HCEC 1CT (cell line): ENCODE results near the gene ABLIM1.

Source experiments
- DNase-seq: peaks from one replicate; pipeline ENCODE4 v3.0.0-alpha.2; 2017

Gene ABLIM1

DNA sequence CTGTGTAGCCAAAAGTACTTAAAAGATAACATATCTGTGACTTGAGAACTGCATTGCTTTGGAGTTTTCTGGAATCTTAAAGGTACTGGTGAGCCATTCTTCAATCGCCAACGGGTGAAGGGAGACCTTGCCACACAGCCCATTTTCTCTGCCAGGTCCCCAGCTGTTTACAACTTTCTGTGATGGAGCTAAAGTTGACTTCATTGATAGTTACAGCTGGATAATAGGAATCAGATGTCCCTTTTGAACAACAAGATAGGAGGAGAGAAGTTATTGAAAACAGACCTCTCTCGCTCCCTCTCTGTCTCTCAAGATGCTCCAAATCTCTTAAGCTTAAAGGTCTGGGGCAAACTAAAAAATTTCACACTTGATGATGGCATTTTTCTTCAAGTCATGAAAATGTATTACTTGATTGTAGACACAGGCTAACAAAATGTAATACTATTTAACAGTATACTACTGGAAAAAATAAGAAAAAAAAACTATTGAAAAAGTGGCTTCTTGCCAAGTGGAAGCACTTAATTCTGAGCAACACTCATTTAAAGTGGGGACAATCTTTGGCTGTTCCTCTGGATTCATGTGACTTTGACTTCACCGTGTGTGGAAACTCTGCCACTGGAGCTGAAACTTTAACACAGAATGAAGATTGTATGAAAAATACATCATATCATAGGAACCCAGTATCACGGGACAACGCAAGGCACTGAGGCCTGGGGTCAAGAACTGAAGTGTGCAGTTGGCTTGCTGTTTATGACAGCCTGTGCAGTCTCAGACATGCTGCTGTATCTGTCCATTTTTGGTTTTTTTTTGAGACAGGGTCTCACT is 175.4 kb downstream of the ABLIM1 start:
- DNase-seq, result no peak

DNA sequence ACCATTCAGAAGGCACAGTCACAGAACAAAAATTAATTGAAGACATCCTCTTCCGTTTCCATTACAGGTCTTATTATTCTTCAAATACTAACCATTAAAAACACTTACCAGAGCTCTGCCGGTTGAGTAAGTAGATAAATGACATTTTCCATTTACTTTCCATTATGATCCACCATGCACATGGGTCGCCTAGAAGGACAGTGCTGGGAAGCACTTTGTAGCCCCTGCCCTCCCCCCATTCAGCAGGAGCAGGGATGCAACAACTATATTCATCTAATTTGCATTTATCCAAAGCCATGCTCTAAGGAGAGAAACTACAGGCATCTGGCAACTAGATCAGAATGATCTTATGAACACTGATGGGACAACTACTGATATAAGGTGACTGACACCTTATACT is 177.0 kb downstream of the ABLIM1 start:
- DNase-seq, result no peak

DNA sequence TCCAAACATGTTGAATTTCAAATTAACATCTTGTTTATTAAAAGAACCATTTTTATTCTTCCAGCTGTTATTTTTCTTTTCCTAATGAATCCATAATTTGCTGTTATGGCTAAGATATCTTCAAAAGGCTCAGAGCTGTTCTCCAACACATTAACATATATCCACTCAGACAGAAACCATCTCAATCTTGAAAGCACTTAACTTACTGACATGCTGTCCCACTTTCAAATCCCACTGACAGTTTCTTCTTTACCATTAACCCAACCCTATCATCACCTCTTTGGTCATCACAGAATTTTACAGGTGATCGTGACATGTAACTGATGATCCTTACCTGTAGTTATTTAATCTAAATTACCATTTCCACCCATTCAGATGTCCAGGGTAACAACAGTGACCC is 178.2 kb downstream of the ABLIM1 start:
- DNase-seq, result no peak

DNA sequence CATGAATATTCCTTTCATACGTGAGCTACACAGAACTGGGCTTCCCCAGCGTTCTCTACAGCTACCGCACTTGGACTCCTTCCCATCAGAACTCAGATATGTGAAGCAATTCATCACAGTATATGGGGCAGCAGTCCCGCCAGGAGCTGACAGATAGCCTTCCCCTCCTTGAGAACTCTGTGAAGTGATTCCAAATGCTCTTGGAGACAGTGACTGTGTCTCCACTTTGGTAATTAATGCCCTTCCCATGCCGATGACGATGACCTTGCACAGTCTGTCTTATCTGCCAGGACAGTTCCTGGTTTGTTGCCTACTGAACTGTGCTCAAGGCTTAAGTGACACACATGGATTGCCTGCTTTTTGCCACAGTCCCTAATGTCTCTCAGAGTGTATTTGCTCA is 178.8 kb downstream of the ABLIM1 start:
- no peak for DNase-seq

DNA sequence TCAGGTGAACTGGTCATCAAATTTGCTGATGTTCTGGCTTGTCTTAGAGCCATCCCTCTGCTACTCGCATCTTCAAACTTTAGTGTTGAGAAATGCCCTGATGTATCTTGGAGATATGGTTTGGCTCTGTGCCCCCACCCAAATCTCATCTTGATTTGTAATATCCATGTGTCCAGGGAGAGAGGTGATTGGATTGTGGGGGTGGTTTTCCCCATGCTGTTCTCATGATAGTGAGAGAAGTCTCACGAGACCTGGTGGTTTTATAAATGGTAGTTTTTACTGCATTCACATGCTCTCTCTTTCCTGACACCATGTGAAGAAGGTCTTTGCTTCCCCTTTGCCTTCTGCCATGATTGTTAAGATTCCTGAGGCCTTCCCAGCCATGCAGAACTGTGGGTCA is 179.8 kb downstream of the ABLIM1 start:
- no peak for DNase-seq

DNA sequence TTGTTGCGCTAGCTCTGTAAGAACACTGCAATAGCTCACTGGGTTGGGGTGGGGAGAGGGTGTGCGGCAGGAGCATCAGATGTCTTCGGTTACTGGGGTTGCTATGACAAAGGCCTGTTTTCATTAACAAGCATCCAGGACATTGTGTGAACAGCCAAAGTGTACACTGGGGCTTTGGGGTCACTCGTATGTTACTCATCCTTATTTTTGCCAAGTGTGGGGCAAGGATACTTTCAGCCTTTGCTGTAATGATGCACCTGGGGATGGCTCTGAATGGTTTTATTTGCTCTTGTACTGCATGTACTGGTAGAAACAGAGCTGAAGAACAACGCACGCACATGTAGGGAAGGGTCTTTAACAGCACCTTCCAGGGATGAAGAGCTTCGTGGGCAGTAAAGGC is 180.8 kb downstream of the ABLIM1 start:
- no peak for DNase-seq

DNA sequence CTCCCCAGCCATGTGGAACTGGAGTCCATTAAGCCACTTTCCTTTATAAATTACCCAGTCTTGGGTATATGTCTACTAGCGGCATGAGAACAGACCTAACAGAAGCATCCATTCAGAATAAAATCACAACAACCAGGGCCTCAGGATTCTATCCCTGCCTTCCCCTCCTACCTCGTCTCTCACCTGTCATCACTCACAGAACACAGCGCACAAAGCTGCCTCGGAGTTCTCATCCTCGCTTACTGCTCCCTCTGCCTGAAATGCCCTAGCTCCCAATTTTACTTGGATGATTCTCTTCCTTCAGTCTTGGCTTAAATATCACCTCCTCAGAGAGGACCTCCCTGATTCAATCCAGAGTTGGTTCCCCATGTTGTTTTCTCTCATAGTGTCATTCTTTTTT is 183.1 kb downstream of the ABLIM1 start:
- DNase-seq, result no peak

DNA sequence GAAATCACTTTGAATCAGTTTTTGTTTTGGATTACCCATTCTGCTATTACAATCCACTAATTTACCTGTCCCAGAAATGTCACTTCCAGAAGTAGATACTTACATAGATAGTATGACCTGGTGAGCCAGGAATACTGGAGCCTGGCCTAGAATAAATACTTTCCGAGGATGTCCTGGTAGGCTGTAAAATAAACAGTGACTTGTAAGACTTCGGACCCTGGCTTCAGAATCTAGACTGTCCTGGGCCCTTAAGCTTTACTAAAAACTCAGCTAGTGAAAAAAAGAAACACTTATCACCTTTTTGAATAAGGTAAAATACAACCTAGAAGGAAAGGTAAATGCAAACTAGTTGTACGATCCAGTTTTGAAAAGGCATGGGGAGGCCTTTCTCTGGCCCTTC is 184.3 kb downstream of the ABLIM1 start:
- DNase-seq, result no peak

DNA sequence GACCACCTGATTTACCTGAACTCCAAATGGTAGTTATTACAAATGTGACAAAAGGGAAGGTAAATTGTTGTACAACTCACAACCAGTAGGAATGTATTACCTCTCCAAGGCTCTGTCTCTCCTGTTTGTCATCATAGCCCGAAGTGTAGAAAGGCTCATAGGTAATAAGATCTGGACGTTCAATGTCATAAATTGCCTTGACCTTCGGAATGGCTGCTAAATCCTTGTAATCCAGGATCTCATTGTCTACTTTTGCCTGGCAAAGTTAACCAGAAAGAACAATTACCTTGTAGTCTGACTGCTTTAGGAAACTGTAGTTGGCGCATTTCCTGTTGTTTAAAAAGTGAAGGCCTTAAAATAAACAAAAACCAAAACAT is 185.2 kb downstream of the ABLIM1 start:
- DNase-seq, result no peak

DNA sequence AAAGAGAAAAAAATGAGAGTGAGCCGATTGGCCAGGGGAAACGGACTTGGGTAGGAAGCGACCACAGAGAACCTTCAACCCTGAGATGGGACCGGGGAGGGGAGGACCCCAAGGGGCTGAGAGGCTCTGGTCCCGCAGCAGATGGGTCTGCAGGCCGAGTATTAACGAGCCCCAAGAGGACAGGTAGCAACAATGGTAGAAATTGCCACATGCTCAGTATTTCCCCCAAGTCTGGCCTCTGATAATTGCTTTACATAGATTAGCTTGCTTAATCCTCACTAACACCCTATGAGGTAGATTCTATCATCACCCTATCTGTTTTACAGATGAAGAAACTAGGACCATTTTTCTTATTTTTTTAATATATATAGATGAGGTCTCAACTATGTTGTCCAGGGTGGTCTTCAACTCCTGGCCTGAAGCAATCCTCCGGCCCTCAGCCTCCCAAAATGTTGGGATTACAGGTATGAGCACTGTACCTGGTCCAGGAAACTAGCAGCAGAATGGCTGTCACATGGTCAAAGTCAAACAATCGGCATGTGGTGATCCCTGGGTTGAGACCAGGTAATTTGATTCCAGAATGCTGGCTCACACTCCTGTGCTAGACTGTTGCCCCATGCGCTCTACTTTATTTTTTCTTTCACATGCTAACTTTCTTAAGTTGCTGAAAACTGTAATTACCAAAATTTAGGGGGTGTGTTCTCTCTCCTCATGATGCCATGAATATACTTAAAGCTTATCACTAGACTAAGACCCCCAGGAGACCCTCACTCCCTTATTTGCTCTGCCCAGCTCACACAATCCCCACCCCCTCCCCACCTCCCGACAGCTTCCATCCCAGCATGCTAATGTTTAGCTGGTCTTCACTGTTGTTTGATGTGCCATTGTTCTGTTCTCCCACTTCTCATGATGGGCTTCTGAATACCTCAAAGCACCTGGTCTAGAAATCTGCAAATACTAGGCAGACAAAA is 185.9 kb downstream of the ABLIM1 start:
- DNase-seq, result no peak

DNA sequence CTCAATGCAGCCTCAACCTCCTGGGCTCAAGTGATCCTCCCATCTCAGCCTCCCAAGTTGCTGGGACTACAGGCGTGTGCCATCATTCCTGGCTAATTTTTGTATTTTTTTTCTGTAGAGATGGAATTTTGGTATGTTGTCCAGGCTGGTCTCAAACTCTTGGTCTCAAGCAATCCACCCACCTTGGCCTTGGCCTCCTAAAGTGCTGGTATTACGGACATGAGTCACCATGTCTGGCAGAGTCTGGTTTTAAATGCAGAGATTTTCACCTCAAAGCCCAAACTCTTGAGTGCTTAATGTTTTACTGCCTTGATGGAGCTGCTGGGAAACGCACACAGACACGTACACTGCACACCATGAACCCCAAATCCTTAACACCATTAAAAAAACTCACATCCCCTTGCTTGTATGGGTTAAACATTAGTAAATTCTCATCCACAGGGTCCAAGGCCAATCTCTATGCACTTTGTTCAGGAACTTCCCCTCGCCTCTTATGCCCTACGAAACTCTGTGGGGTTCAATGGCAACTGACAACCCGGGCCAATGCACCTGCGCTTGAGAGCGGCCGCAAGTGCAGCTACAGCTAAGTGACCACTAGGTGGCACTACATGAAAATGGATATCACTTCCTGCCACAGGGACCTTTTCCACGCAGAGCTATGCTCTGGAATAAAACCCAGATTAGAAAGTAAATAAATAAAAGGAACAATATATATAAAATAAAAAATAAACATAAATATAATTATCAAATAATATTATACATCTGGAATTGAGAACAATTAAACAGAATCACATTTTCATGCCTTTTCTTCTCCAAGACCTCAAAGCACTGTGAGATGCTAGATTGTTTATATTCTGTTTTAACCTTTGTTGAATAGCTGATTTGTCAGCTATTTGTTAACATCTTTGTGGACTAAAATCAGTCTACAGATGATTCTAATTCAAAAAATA is 186.8 kb downstream of the ABLIM1 start:
- peak; percentile 50 for DNase-seq

DNA sequence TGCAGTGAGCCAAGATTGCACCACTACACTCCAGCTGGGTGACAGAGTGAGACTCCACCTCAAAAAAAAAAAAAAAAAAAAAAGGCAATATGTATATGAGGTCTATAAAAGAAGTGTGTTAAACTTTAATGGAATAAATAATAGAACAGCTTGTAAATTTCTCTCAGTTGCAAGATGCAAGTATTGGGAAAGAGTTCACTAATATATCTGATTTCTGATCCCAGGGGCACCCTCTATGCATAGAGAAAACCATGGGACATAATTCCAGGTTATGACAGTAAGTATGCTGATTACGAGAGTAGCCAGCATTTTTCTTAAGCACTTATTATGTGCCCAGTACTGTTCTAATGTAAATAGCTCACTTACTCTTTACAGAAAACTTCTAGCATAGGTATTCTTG is 187.7 kb downstream of the ABLIM1 start:
- DNase-seq, result no peak

DNA sequence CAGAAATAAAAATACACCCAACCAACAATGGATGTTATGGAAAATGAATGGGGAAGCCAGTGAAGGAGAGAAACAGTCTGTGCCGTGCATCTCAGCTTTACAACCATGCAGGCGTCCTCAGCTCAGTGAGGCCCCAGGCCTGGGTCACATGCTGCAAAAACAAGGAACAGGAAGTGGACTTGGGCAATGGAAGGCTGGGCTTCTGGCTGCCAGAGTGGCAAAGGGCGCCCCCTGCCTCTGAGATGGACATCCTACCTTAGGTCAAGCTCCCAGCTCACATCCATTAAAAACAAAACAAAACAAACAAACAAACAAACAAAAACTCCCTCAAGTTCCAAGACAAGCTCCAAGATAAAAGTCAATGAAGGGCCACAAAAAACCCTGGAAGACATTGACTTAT is 199.1 kb downstream of the ABLIM1 start:
- no peak for DNase-seq

DNA sequence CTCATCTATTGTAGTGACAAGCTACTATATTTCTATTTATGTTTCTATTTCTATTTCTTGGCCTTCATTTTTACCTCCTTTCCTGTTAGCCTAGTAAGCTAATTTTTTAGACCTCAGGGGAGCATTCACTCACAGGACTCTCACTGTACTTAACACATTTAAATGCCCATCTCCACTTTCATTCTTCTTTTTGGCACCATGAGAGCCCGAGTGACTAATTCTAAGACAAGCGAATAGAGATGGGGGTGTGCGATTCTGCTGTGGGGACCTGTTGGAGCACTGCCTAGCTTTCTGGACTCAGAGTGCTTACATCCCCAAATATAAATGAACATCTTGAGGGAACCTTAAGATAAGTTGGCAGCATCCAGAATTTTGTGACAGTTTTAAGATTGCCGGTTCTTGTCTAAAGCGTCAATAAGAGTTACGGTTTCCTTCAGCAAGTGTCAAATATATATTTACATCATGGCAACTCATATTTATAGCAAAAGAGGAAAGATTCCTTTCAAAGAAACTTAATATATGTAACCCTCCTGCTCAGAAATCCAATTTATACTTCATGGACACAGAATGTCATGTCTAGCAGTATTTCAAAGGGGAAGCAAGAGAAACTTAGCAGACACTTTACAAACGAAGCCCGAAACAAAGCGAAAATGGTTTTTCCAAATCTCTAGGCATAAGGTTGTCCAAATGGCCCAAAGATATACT is 199.7 kb downstream of the ABLIM1 start:
- DNase-seq, result no peak

DNA sequence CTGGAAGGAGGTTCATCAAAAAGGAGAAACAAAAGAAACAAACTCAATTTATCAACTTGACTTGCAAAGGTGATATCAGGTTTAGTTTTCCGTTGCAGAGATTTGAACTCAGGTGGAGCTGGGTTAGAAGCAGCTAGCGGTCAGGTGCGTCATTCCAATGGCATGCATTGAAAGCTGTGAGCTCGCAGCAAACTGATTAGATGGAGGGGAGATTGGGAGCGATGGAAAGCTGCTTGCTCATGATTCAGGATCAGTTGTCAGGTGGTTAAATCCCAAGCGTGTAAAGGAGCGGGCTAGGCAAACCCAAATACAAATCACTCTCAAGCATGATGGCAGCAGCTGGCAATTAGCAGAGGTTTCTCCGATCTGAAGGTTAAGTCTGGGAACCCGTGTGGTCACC is 204.5 kb downstream of the ABLIM1 start:
- DNase-seq, result no peak

DNA sequence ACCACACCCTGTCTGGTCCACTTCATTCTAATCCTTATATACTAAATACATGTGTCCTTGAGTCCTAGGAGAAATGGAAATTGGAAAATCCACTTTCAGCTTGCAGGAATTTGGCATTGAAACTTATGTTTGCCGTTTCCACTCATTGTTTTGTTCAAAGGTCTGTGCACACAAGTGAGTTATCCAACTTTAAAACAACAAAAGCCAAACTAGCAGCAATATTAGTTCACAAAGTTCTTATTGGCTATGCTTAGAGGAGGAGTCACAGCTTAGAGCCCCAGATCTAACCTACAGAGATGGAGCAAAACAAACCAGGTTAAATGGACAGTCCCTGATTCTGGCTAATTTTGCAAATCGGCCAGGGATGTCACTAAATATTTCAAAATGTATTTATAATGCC is 209.2 kb downstream of the ABLIM1 start:
- DNase-seq, result no peak

DNA sequence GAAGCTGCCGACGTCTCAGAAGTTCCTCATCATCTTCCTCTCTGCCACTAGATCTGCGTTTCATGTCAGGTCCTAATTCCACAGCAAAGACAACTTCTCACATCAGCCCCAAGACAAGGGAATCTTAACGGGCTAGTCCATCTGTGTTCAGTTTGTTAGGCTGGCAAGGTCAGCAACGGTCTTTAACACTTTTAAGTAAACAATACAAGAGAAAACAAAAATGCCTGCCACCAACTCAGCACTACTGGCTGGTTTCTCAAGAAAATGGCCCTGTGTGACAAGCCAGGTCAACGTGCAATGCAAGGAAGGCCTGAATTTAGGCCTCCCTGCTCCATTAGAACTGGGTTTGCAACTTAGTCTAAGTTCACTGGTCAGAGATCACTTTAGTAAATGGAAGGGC is 212.7 kb downstream of the ABLIM1 start:
- no peak for DNase-seq

DNA sequence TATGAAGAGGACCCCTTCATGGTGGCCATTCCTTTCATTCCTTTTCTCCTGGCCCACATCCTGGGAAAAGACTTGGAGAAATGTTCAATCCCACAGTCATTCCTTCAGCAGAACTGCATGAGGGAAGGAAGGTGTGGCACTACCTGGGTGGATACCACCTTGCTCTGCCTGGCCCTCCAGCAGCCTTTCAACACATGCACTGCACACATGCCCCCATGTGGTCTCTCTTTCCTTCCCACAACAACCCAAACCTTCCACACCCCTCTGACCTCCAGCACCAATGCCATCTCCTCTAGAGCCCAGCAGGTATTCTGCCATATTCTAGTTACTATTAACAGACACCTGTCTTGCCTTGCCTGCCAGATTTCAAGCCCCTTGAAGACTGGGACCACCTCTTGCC is 213.3 kb downstream of the ABLIM1 start:
- DNase-seq, result no peak

DNA sequence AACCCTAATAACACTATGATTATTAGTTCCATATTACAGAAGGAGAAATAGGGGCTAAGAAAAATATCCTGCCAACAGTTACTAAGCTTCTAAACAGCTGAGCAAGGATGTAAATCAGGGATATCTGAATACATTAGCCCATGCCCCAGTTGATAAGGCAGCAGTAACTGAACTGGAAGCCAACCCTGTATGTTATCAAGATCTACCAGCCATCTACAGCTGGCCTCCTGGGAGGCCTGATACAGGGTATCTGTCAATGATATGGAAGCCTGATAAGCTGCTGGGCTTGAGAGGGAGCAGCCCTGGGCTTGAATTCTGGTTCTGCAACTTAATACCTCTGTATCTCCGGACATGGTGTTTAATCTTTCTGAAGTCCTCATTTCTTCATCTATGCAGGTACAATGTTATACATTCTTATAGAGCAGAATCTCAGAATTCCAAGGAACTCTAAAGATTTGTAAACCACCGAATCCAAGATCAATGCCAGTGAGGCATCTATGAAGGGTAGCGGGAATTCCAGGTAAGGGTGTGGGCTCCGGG is 215.9 kb downstream of the ABLIM1 start:
- DNase-seq, result no peak

DNA sequence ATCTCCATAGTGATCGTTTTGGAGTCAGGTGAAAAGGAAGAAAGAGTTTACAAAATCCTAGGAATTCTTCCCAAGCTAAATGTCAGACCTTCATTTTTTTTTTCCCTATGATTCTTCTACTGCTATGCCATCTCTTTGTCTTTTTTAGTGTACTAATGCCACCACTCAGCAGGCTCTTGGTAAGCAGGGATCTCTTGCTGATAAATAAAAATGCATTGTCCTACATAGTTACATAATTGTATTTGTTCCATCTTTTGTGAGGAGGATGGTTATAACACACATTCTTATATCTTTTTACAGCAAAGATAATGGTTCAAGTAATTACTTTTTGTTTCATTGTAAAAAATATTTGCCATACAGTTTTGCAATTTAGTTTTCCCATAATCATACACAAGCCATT is 217.0 kb downstream of the ABLIM1 start:
- no peak for DNase-seq

DNA sequence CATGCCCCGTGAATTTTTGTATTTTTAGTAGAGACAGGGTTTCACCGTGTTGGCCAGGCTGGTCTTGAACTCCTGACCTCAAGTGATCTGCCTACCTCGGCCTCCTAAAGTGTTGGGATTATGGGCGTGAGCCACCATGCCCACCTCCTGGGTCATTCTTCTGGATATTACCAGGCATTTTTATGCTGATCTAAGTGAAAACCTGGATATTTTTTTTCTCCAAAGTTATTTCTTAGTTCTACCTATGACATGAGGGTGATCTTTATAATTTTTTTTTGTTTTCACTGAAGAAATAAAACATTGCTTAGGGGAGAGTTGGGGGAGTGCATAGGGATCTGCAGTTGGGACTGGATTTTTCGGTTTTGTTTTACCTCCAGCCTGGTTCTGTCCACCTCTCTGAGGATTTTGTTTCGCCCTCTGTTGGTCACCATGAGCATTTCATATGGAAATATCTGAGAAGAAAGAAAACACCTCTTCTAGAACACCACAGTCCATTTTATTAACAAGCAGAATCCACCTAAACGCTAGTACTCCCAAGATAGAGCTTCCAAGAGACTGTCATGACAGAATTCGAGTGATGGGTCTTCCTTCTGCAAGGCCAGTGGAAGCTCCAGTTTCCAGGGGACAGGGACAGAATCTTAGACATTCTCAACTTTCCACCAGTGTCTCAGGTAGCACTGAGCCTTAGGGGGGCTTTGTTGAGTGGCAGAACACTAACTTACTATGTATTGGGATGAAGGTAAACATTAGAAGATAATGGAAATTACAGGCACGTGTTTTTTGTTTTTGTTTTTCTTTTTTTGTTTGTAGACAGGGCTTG is 220.4 kb downstream of the ABLIM1 start:
- DNase-seq, result peak; percentile 23
